ENCODE data around the gene ADAM10.
"Not testable (repeated sequence)": the region's sequence is repeated elsewhere in the genome, so short reads cannot be mapped to it uniquely, and the experiment has no call there.

The ADAM10 gene

DNA sequence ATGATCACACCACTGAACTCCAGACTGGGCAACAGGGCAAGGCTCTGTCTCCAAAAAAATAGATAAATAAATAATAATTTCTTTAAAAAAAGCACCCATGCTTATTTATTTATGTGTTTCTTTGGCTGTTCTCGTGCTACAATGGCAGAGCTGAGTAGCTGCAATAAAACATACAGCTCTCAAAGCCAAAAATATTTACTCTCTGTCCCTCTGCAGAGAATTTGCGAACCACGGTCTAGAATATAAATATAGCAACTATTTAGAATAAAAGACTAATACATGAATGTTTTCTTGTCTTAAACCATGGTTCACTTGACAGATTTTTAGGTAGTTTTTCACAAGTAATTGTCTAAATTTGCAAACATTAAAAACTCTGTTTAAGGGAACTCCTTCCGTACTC, 72.7 kb downstream of the ADAM10 start:
- DNase-seq (ENCODE audit: low spot score): no peak

DNA sequence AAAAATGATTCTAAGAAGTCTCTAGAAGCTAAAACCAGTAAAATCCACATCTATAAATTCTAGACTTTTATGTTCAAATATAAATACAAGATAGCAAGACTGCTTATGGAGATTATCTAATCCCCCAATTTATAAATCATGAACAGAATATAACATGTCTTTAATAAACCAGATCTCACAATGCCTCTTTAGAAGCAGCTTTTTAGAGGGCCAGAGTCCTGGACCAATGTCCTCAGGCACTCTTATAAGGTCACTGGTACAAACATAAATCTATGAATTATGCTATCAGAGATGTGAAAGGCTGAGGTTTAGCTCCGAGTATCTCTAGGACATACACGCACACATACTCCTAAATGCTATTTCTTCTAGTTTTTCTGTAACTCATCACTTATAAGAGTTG, 78.3 kb downstream of the ADAM10 start:
- no peak for DNase-seq (ENCODE audit: low spot score)

DNA sequence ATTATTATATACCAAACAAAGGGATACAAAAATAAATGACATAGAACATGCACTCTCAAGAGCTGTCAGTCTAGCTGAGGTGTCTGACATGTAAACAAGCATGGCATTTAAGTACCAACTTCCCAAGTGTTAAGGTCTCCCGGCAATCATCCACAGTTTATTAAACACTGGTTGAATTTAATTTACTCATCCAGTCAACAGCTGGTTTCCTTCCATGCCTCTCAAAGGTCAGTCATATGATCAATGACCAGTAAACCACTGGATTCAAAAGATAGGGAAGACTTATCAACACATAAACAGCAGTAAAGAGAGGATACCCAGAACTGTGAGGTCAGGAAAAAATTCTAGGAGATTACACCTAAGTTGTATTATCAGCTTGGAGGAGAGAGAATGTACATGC, 80.4 kb downstream of the ADAM10 start:
- DNase-seq (ENCODE audit: low spot score): no peak

DNA sequence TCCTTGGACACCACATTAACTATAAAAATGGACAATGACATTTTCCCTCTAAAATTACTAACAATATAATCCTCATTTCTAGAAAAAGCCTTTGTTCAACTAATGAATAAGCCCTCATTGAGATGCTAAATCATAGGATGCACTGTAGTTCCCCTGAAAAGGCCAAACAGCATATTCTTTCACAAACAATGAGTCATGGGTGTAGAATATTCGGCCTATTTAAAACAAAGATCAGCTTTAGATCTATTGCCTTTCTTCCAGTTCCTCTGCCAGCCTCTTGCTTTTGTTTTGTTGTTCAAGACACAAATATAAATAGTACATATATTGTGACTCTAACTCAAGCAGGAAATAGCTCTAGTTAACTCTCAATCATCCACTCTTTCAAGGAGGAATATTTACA, 82.5 kb downstream of the ADAM10 start:
- DNase-seq (ENCODE audit: low spot score): peak; percentile 14

DNA sequence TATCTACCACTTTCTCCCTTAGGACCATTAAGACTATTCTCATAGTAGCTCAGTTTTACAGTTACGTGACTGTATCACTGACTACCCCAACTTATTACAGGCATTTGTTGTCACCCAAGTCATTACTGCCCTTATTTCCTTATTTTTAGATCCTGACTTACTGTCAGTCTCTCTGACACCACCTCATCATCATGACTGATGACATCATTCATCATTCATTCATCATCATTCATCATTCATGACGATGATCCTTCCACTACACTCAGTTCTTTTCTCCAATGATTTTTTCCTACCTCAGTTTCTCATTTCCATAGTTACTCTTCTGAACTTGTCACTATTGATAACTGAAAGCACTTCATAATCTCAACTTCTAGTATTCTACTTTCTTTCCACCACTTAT, 83.8 kb downstream of the ADAM10 start:
- no peak for DNase-seq (ENCODE audit: low spot score)

DNA sequence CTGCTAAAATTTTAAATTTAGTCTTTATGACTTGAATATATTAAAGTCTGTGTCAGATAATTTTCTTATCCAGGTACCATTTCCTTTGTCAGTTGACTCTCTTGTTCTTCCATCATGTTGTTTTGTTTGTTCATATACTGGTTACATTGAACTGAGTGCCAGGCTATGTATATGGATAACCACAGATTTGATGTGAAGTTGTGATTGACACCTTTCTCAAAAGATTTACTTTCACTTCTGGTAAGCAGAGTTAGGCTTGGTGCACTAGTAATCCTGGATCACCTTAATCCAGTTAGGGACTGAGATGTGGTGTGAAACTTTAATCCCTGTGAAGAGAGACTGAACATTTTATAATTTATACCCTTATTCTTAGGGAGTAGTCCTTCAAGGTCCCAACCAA, 99.4 kb downstream of the ADAM10 start:
- DNase-seq (ENCODE audit: low spot score): no peak

DNA sequence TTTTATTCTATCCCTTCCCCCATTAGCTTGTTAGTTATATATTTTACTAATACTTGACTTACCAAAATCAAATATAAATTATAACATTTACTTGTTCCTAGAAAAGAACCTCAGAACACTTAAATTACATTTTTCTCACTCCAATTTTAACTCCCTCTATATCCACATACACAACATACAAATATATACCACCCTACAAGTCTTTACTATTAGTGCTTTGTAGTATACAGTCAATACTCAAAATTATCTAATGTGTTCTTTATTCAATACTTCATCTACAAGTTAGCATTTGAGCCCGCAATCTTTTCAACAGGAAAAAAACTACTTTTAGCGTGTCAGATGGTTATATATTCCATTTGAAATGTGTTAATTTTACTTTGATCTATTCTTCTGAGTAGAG, 100.3 kb downstream of the ADAM10 start:
- DNase-seq (ENCODE audit: low spot score): no peak

DNA sequence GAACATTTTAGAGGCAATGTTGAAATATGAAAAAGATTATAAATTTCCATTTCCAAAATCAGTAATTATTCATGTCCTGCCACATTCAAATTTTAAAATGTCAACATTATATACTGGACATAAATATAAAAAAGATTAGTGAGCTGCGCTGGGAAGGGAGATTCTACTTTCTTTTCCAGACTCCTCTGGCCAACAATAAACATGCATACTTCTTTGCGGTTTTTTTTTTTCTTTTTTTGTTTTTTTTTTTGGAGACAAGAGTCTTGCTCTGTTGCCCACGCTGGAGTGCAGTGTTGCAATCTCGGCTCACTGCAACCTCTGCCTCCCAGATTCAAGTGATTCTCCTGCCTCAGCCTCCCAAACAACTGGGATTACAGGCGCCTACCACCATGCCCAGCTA, 105.5 kb downstream of the ADAM10 start:
- DNase-seq (ENCODE audit: low spot score): no peak

DNA sequence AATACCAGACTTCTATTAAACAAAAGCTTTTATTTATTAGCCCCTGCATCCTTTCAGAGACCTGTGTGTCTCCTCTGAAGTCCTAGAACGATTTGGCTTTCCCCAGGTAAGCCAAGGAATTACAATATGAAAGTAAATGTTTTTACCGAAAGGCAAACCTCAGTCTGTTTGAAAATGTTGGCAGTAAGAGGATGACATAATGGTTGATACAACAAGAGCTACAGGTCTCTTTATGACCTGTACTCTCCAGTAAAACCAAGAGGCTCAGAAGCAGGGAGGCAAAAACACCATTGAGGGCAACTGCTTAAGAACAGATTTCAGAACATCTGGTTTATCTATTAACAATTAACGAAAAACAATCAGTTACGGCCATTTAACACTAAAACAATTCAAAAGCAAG, 107.8 kb downstream of the ADAM10 start:
- no peak for DNase-seq (ENCODE audit: low spot score)

DNA sequence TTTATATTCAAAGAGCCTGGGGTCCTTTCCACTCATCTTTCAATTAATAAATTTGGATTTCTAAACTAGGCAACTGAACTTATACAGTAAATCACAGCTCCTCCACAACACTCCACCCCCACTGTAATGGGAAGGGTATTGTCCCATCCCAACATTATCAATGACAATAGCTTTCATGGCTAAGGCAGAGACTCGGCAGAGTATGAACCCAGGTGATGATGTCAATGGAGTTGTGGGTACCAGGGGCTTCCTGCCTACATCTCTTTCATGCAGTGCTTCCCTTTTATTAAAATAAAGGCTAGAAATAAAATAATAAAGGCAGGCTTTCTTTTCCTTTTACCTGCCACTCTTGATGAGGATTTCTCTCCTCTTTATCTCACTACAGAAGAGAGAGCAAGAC, 109.5 kb downstream of the ADAM10 start:
- no peak for DNase-seq (ENCODE audit: low spot score)

DNA sequence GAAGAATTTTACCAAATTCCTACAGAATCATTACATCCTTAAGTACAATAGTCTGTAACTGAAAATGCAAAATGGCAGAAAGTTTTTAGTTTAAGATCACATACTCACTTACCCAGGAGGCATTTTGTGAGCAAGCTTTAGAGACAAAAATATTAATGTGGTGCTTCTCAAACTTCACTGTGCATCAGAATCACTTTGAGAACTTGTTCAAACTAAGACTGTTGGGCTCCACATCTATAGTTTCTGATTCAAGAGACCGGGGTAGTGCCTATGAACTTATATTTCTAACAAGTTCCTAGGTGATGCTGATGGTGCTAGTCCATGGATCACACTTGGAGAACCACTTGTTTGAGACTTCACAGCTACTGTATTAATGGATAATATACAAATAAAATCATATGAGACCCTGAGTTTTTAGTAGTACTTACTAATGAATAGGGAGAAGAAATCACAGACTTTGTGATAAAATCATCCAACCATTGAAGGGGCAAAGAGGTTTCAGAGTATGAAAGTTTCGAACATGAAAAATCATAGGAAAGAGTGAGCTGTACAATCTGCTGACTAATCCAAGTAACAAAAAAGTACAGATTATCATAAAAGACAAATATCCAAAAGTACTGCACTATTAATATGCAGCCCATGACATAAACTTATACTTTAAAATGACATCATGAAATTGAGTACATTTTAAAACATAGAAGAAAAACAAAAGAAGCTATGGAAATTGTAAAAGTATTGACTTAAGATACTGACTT, 110.3 kb downstream of the ADAM10 start:
- DNase-seq (ENCODE audit: low spot score): no peak

DNA sequence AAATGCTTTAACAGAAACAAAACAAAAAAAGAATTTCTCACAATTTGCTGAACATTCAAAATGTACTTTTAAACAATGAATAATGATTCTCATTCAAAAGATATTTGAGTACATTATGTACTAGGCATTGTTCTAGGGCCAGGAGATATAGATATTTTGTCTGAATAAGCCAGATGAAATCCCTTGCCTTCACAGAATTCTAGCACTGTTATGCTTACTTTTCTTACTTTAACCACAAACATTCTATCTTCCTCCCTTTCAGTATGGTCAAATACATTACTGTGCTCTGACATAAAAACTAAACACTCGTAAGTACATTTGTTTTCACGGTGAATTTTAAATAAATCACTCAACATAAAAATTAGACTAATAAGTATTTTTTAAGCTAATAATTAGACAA, 116.7 kb downstream of the ADAM10 start:
- DNase-seq (ENCODE audit: low spot score): no peak

DNA sequence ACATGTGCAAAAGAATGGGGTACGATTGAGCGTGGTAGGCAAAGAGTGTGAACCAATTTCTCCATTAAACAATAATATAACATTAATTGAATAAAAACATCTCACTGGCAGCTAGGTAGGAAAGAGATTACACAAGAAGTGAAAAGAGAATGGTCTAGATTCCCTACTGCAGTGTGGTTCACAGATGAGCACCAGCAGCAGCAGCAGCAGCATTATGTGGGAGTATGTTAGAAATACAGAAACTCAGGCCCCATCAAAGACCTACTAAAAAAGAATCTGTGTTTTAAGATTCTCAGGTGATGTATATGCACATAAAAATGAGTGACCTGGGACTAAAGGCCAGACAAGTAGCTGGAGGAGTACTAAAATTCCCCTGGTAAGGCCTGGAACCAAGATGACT, 118.2 kb downstream of the ADAM10 start:
- DNase-seq (ENCODE audit: low spot score): no peak

DNA sequence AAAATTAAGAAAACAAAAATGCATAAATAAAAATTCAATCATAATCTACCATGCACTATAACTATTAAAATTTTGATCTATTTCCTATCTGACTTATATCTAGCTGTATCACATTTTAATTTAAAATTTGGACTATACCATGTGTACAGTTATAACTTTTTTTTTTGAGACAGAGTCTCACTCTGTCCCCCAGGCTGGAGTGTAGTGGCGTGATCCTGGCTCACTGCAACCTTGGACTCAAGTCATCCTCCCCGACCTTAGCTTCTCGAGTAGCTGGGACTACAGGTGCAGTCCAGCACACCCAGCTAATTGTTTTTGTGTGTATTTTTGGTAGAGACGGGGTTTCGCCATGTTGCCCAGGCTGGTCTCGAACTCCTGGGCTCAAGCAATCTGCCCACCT, 119.9 kb downstream of the ADAM10 start:
- DNase-seq (ENCODE audit: low spot score): no peak

DNA sequence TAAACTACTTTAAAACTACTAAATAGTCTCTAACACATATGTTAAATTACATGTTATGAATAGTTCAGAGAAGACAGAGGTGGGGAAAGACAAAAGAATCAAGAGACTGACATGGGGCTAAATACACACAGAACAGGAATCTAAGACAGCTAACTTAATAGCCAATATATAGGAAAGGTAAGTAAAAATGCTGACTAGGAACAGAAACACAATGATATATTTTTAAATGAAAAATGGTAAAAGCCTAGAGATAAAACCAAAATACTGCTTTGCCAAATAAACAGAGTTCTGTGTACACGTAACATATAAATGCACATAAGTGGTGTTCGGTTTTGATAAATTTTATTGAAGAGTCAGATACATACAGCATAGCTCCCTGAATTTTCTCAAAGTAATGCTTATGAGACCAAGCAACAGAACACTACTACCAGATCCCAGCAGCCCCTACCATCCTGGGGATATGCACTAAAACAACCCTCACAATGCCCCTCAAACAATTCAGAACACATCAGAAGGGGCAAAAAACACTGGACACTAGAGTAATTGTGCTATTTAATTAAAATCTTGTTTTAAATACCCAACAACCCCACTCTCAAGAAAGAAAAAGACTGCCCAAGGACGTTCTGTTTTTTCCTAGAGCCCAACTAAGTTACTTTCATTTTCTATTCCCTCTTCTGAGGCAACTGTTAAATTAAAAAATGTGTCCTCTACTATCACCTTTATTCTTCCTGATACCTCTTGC, 121.1 kb downstream of the ADAM10 start:
- peak; percentile 9 for DNase-seq (ENCODE audit: low spot score)

DNA sequence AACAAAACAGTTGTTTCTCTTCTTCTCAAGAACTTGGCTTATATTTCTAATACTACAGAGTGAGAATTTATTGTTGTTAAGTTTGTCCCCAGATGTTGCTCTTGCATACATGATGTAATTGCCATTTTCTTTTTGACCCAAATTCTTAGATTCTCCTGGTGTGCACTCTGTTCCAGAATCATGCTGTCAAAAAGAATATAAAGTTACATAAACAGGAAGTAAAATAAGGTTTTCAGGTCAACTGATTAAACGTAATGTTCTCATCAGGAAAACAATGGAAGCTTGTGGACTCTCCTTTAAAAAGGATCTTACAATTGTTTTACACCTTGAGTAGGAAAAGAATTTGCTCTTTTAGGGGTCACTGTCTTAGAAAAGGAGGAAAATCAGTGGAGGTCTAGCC, 121.8 kb downstream of the ADAM10 start:
- no peak for DNase-seq (ENCODE audit: low spot score)

DNA sequence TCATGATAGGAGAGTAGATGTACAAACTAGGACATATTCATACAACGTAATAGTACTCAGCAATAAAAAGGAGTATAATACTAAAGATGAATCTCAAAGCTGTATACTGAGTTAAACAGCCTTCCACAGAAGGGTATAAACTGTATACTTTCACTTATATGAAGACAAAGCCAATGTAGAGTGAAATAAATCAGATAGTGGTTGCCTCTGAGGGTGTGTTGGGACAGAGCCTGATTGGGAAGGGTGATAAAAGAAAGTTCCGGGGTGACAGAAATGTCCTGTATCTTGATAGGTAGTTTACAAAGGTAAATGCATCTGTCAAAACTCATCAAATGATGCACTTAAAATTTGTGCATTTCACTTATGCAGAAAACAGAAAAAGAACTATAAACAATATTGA, 122.5 kb downstream of the ADAM10 start:
- no peak for DNase-seq (ENCODE audit: low spot score)

DNA sequence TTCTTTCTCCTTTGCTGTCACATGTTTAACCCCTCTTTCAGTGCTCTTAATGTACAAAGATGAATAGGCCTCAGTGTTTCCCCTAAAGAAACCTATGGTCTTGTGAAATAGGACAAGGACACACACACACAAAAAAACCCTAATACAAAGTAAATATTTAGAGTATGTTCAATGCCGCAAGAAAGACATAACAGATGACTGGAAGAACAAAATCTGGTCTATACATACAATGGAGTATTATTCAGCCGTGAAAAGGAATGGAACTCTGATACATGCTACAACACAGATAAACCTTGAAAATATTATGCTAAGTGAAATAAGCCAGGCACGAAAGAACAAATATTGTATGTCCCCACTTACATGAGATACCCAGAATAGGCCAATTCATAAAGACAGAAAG, 123.1 kb downstream of the ADAM10 start:
- DNase-seq (ENCODE audit: low spot score): no peak

DNA sequence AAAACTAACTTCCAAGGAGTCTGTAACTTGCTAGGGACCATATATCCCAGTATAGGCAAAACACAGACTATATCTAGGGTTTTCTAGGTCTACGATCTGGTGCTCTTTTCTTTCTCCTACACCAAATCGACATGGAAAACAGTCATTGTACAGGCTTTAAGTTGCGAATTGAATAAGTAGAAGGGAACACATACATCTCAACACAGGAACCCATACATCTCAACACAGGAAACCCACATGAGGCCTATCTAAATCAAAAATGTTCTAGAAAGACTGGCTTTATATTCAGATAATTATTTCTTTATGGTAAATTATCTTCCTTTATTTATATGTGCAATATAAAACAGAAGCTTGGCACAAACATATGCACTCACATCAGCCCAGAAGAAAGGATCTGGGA, 126.6 kb downstream of the ADAM10 start:
- DNase-seq (ENCODE audit: low spot score): no peak

DNA sequence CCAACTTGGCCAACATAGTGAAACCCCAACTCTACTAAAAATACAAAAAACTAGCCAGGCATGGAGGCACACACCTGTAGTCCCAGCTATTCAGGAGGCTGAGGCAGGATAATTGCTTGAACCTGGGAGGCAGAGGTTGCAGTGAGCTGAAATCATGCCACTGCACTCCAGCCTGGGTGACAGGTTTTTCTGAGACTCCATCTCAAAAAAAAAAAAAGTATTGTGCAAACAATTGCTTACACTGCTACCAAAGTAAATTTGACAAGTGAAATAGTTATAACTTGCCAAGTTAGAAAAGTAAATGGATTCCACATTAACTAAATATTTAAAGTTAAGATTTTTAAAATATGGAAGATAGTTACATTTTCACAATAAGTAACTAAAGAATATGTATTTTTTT, 129.2 kb downstream of the ADAM10 start:
- DNase-seq (ENCODE audit: low spot score): not testable (repeated sequence)

DNA sequence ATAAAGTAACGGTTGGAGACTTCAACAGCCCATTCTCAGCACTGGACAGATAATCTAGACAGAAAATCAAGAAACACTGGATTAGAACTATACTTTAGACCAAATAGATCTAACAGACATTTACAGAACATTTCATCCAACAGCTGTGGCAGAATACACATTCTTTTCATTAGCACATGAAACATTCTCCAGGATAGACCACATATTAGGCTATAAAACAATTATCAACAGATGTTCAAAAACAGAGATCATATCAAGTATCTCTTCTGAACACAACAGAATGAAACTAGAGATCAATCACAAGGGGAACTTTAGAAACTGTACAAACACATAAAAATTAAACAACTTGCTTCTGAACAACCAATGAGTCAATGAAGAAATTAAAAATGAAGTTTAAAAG, 133.3 kb downstream of the ADAM10 start:
- no peak for DNase-seq (ENCODE audit: low spot score)

DNA sequence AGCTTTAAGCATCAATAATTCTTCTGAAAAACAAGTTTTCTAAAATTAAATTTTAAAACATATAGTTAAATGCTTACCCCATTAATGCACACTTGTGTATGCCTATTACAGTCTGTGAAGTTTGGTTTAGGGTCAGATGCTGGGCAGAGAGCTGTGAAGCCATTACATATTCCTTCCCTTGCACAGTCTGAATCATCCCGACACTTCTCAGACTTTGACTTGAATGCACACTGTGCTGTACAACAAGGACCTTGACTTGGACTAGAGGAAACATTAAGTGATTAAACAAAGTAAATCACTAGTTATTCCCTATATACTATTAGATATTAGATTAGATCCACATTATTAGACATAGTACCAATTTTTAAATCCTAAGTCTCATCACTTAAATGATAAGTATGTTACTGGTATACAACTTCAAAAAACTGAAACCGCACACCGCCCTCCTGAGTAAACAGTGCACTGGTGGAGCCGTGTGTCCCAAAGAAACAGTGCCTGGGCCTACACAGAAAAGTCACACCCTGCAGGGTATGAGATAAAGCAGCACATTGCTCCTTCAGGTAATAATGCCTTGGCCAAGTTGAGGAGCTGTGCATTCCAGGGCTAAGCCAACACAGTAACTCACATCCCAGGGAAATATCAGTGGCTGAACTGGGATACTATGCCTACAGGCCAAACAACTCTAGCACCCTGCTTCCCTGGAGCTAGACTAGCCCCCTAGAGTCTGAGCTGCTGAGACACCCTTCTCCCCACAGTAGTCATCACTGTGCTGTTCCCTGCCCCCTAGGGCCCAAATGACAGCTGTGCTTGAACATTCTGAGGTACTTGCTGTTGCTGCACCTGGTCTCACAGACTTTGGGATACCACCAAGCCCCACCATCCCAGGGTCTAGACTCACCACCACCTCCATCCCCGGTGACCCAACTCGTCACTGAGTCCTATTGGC, 137.5 kb downstream of the ADAM10 start:
- no peak for DNase-seq (ENCODE audit: low spot score)

DNA sequence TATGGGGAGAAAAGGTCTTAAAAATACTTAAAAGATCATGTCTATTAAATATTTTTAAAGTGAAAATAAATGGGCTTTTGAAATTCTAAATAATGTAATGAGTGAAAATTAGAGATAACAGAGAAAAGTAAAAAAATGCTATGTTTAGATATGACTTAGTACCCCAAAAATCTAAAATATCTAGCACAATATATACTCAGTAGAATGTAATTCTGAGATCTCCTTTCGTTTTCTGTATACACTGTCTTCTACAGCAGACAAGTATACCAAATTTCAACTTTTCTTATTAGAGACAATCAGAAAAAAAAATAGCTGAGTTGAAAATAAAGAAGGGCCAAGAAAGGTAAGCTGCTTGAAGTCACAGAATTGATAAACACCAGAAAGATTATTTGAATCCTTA, 140.8 kb downstream of the ADAM10 start:
- DNase-seq (ENCODE audit: low spot score): no peak
